GM12872 (cell line): Measurements from ENCODE around the gene PCYT1B.

Experiments used
- CTCF ChIP-seq: IDR thresholded peaks from 3 replicates; pipeline ENCODE4 v1.5.1; 2011; ENCODE audit warnings: low read depth, mild to moderate bottlenecking, low read length, moderate library complexity; ENCODE audit not compliant: insufficient read depth

The PCYT1B gene

DNA sequence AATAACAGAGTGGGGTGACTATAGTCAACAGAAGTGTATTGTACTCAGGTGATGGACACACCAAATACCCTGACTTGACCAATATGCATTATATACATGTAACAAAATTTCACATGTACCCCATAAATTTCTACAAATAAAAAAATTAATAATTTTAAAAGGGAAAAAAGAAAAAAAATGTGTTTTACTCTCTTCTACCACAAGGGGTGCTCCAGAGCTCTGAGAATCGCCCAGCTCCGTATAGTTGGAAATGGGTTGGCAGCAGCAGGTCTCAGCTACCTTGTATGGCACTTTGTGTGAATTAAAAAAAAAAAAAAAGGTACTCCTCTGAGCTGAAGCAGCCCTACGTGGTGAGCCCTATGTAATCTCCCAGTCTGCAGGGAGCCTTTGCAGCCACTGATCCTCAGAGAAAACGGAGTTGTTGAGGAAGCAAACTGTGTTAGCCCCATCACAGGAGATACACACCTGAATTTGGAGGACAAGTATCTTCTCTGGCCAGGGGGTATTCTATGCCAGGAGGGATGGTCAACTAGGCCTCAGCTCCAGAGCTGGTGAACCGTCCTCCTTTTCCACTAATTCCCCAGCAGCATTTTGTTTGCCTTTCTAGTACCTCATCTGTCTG, 29.4 kb upstream of the PCYT1B start:
- peak; percentile 45; the same call in 2 of the 3 replicates for TF ChIP-seq CTCF

- TF ChIP-seq CTCF = no peak
These were observed 26.3 kb upstream of the PCYT1B start for GRCh38 chrX:24673424-24673823.

DNA sequence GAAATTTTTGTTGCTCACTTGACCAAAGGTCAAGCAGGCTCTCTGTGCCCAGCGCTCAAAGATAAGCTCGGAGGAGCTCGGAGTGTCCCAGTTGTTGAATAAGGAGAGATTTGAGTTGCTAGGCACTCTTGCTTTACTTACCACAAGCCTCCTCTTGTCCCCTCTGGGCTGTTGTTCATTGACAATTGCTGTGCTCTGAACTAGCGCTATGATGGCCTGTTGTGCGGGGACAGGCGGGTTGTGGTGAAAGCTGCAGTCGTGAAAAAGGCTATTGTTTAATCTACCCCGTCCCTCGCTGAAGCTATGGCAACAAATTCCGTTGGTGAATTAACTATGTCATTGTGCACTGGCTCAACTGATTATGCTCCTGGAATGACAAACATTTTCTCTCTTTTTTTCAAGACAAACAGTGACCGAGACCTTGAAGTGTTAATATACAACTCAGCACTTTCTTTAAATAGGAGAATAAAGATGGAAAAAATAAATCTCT, 25.6 kb upstream of the PCYT1B start:
- TF ChIP-seq CTCF = no peak

DNA sequence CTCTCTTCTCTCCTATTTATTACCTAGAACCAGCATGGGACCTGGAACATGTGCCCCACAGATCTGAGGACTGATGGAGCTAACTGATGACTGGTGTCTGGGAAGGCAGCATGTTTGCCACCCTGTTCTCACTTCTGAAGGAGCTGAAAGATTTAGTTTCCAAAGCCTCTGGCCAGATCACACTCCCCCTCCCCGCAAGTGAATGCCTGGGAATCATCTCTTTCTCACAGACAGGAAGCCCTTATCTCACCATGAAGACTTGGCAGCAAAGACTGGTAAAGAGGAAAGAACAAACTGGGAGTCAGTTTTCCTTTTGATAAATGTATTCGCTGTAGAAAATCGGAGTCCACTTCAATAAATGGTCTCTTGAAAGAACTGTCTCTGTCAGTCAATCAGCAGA, 21.0 kb upstream of the PCYT1B start:
- no peak for TF ChIP-seq CTCF

- no peak for TF ChIP-seq CTCF
These were observed 15.2 kb upstream of the PCYT1B start for GRCh38 chrX:24662352-24662751.

DNA sequence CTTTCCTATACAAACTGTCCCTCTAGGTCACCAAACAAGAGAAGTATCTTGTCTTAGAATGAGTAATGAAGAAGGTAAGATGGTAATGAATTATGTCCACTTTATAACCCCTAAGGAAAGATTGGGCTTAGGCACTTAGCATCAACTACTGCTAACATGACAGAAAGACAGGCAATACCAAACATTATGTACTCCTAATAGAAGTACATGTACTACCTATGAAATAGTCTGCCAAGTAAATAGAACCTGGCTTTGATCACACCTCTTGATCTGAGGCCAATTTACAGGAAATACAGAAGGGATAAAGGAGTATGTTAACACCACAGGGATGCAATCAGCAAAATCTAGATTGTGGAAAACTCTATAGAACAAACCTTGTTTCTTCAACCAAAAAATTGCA, 14.1 kb upstream of the PCYT1B start:
- no peak for TF ChIP-seq CTCF

GRCh38 chrX:24659646-24660045, 12.5 kb upstream of the PCYT1B start:
- TF ChIP-seq CTCF = no peak

DNA sequence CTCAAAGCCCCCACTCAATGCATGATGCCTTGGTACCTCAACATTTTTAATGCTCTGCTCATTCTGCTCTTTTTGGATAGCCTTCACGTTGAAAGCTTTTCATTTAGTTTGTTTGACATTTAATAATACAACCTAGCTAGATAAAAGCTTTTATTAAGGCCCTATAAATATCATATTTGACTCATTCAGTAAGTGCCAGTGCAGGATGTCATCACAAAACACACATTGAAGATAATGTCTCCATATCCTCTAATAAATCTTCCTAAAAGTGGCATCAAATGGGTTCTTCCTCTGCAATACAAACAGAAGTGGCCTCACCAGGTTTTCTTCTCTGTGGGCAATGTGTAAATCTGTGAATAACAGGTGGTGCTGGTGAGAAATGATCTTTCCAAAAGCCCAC, 12.0 kb upstream of the PCYT1B start:
- TF ChIP-seq CTCF = no peak
